MM.1S (cell line): ENCODE data around the gene GAS2L2.

ENCODE experiments used
- CTCF ChIP-seq: fragments of 300-600 bp; sonication (generic); IDR thresholded peaks from 2 replicates; pipeline ENCODE4 v1.5.1; 2016; ENCODE audit warnings: antibody characterized with exemption, low read length, mixed read lengths
- EZH2 ChIP-seq: fragments of 300-600 bp; sonication (generic); optimal IDR thresholded peaks from 2 replicates; pipeline ENCODE3; 2017; ENCODE audit warnings: low read depth, mild to moderate bottlenecking, antibody characterized with exemption, low read length, mixed read lengths
- EZH2phosphoT487 ChIP-seq: fragments of 300-600 bp; sonication (generic); IDR thresholded peaks from 2 replicates; pipeline ENCODE4 v1.6.1; 2018; ENCODE audit warnings: antibody characterized with exemption, low read length

GRCh38 chr17:35797918-35798317 lies 44.9 kb upstream of the GAS2L2 start:
- TF ChIP-seq CTCF (no peak), EZH2phosphoT487 (no peak), EZH2 (no peak)
